GM10847 (cell line): ENCODE results near the gene PRR29.

Source experiments
- POLR2A ChIP-seq: IDR thresholded peaks from 2 replicates; pipeline ENCODE4 v1.6.1; 2011; ENCODE audit not compliant: insufficient read length; ENCODE audit errors: extremely low read depth

PRR29 gene

DNA sequence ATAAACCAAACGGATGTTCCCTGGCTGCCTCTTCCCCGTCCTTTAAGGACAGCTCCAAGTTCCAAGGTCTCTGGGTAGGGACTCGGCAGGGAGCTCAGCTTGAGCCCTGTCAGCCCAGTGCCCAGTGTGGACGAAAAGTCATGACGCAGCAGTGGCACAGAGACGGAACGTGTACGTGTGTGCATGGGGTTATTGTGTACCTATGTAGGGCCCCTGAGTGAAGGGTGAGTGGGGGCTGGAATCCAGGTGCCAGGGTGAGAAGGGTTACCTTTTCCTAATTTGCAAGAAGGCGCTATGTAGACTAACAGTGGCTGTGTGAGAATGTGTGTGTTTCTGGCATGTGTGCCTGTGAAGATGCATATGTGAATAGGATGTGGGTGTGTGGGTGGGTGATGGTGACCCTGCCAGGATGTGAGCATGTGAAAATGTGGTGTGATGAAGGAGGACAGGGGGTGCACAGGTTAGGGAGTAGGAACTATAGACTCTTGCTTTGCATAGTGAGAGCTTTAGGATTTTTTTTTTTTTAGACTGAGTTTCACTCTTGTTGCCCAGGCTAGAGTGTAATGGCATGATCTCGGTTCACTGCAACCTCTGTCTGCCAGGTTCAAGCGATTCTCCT is 31.4 kb upstream of the PRR29 start:
- TF ChIP-seq POLR2A = no peak

DNA sequence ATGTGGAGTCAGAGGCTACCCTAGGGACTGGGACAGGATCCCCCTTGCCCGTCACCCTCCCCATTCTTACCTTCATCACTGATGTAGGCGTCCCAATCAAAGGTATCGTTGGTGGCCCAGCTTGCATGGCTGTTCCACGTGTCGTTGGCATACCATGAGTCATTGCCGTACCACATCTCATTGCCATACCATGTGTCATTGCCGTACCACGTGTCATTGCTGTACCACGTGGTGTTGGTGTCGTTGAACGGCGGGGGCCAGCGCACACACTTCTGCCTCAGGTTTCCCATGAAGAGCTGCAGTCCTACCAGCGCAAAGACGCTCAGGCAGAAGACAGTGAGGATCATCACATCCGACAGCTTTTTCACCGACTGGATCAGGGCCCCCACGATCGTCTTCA is 30.2 kb upstream of the PRR29 start:
- no peak for TF ChIP-seq POLR2A

DNA sequence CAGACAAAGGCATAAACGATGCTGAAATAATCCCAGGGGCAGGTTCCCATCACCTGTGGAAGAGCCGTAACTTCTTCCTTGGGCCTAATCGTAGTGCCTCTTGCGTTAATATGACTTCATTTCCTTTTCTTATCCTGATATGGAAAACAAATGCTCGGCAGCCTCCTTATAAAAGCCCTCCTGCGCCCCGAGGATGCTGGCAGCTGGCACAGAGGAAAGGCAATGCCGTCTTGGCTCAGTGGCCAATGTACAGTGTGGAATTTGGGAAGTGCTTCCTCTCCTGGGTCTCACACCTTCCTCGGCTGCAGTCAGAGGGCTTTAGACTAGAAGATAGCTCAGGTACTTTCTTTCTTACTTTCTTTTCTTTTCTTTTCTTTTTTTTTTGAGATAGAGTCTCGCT is 28.9 kb upstream of the PRR29 start:
- TF ChIP-seq POLR2A = no peak

DNA sequence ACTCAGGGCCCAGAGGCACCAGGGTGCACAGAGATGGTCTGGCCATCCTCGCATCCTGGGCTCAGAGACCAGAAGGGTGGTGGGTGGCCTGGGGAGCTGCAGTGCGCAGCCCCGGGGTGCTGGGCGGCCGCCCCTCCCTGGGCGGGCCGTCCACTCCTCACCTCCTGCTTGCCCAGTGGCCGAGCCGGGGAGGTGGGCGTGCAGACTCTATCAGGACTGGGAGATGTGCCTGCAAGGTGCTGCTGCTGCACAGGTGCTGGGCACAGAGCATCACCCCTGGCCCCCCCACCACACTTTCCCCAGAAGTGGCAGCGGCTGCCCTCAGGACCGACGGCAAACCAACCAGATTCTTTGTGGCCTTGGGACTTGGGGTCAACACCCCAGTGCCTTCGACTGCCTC is 25.4 kb upstream of the PRR29 start, which contains the start of gene SCN4A:
Gene SCN4A (minus strand): TSS at position 123 of the 400 bp plus-strand sequence. CDS start 77 bp downstream, at position 46.
- TF ChIP-seq POLR2A = no peak

DNA sequence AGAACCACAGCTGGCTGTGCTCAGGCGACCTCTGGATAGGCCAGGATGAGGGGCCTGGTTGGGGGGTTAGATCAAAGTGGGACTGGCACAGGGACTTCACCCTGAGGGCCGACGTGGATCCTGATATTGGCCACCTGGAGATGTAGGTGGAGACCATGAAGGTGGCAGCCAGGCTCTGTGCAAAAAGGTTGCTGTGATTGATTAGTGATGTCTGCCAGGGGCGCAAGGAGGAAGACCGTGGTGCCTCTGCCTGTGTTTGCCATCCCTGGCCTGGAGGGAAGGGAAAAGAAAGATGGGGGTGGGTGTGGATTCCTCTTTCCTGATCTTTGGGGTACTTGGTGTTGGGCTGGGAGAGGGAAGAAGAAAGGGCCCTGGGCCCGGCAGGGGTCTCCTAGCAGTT is 24.9 kb upstream of the PRR29 start:
- TF ChIP-seq POLR2A = no peak

DNA sequence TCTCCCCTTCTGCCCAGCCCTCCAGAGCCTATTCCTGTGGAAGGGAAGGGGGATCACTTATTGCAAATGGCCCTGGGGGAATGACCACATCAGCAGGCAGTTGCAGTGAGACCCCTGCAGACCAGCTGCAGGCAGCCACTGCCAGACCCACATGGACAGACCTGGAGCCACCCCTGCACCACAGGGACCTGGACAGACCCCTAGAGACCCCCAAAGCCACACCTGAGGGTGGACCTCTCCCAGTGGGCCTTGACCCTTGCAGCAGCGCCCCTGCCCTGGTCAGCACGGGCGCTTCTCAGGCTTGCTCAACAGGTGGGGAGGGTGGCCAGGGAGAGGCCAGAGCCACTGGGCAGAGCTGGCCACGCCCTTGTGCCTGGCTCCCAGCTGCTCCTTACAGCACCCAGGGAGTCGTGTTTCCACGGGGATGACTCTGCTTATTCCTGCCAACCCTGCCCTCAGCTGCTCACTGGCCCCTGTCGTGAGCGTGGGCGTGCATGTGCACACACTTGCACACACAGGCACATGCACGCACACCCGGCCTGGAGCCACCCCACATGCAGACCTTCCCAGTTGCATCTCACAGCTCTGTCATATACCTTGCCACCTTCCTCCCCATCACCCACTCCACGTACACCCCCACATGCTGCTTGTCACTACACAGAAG is 24.1 kb upstream of the PRR29 start:
- no peak for TF ChIP-seq POLR2A

DNA sequence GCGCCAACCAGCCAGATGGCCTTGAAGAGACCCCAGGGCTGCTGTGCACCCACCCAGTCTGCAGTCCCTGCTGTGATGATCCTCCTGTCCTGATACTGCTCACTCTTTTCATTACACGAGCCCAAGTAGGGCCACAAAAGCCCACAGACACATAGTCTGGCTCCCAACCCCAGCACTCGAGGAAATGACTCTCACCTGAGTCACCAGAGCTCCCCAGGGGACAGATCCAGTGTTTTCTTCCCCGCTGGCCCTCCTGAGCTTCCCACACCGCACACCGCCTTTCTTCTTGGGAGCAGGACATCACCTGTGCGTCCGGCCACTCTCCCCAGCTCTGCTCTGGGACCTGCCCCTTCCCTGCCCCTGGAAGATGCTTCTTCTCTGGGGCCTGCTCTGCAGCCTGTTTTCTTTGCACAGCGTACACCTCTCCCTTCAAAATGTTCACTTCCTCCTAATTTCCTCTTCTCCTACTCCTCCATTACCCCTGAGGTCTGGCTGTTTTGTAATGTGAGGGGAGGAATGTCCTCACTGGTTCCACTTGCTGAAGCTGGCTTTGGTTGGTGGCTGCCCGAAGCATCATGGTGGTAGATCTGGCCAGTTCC is 23.5 kb upstream of the PRR29 start:
- TF ChIP-seq POLR2A = no peak

DNA sequence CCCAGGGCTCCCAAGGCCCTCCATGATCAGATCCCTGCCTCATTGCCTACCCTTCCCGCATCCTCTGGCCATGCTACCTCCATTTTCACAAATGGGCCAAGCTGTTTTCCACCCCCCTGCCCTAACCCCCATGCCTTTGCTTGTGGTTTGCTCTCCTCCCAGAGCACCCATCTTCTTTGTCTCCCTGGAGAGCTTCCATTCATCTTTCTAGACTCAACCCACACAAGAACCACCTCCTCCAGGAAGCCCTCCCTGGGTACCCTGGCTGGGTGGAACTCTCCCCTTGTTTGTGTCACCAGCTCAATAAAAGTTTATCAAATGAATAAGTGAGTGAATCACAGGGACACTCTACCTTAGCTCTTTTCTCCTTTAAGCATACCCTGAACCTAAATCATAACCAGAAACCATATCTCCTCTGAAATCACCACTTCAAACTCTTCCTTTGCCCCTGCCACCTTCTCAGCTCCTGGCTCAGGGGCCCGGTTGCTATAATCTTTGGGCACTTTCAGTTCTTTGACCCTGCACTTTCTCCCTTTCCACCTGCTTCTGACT is 22.5 kb upstream of the PRR29 start:
- no peak for TF ChIP-seq POLR2A

DNA sequence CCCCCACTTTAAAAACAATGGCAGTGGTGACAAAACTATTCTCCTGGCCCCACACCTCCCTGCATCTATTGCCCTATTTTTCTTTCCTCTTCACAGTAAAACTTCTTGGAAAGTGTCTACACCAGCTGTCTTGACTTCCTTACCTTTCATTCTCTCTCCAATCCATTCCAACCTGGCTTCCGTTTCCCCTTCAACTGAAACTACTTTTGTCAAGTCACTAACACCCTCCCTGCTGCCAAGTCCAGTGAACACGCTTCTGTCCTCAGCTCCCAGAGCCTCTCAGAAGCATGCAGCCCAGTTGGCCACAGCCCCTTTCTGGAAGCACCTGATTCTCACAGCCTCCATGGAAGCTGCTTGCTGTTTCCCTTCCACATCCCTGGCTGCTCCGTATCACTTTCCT is 21.4 kb upstream of the PRR29 start:
- no peak for TF ChIP-seq POLR2A

DNA sequence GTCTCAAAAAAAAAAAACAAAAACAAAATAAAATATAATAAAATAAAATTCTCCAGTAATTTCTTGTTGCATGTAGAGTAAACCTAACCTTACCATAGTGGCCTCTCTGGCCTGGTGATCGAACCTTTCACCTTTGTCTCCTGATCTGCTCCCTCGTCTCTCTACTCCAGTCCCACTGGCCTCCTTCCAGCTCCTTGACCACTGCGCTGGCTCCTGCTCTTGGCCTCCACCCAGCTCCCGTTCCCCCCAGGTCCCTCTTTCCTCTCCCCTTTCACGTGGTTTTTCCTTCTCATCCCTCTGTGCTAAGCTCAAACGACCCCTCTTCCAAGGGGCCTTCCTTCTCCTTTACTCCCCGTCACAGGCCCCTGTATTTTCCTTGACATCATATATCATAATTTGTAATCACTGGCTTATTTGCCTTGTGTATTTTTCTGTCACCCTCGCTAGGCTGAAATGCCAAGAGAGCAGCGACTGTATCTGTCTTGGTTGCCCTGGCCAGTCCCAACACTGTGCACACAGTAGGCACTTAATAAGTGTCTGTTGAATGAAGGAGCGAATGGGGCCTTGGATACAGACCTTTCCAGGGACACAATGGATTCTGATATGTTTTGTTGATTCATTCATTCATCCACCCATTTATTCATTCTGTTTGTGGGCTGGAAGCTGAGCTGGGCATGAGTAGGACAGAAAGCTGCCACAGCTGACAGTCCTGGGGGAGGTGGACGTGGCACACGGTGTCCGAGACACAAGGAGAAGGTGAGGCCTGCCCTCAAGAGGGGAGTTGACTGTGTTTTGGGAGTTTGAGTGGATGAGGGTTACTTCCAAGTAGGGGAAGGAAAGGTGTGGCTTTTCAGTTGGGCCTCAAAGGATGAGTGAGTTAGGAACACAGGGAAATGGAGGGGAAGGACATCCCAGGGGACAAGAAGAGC is 19.6 kb upstream of the PRR29 start:
- TF ChIP-seq POLR2A = no peak

DNA sequence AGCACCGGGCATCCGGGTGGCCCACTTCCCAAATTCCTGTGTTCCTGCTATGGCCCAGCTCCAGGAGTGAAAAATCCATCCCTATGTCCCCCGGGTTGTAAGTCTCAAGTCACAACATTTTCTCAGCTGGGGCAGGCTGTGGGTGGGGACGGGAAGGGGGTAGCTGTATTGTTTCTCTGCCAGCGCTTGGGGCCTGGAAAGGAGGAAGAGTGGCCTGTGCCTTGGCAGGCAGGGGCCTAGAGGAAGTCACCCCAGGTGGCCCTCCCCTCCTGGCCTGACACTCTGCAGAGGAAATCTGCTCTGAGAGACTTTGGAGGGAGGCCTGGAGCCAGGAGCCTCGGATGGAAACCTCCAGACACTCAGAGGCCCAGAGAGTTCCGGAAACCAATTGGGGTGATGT is 14.8 kb upstream of the PRR29 start:
- TF ChIP-seq POLR2A = no peak

DNA sequence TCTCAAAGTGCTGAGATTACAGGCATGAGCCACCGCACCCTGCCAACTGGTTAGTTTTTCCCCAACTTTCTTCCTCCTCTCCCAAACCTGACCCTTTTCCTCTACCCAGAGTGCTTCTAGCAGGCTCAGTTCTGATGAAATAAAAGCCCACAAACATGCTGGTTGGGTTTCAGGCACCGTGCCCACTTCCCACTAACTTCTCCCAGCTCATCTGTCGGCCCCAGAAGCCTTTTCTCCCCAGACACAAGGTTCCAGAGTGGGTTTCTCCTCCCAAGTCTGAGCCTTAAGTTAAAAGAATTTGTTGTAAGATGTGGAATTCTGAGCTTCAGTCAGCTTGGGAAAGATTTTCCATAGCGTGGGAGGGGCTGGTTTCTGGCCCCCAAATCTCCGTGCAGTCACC is 13.9 kb upstream of the PRR29 start:
- TF ChIP-seq POLR2A = no peak

DNA sequence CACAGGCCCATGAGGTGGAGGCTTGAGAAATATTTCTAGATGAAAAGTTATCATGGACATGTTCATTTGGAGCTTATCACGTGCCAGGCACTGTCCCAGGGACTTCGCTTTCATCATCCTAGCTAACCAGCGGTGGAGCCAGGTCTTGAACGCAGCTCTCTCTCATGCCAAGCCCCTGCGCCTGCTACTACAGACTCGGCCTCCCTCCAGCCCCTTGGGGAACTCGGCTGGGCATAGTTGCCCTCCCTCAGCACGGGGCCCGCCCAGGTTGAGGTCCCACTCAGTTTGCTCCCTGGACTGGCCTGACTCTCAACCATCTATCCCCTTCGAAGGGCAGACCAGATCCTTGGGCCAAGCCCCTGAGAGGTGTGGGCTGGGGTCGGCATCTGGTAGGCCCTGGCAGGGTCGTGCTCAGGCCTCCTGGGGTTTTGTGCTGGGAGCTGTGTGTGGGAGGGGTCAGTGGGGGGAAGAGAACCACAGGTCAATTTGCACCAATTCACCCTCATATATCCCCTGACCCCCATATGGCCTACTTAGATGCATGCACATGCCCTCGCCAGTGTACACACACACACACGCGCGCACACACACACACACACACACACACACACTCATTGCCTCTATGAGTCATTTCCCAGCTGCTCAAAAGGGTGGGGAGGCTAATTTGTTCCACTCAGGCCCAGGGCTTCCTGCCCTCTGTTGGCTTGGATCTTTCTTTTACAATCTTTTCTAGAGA is 13.3 kb upstream of the PRR29 start:
- TF ChIP-seq POLR2A = no peak

DNA sequence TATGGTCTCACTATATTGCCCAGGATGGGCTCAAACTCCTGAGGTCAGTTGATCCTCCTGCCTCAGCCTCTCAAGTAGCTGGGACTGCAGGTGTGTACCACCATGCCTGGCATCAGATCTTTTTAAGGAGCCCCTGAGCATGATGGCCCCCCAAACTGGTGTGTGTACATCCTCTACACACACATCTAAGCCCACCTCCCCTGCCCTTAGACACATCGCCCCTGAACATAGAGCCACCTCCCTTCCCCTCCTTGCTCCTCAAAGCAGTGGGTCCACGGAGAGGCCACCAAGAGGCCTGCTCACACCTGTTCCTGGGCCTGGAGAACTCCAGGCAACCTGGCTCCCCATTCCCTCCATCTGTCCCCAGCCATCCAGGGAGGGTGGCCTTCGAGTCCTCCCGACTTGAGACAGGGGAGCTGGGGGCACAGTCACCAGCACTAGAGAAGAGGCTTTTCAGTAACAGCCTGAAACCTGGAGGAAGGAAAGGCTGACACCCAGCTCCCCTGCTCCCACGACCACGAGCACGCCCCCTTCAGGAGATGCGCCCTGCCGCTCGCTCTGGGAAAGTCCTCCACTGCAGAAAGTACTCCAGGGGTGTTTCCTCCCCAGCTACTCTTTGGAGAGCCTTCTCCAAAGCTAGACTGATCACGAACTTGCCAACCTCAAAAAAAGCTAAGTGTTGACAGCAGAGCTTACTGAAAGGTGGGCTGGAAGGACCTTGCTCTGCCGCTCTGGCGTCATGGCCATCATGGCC is 12.6 kb upstream of the PRR29 start:
- no peak for TF ChIP-seq POLR2A
